ENCODE results near the gene MAPK7. TPM values are rescaled to one million over a fixed set of nuclear protein-coding genes. Genes with fewer than 3 reads are reported as not detected.

The MAPK7 gene
- total RNA-seq = 10 to 100 TPM; 21.4 to 39.0 (median 22.7) TPM

- peaks cover 7% of the 10 kb centered on the region for H3K36me3 ChIP-seq
- no peak for TF ChIP-seq POLR2AphosphoS5 (IDR thresholded peaks at IDR 0.05)
- no peak for TF ChIP-seq CTCF (IDR thresholded peaks at IDR 0.05)
- no peak for TF ChIP-seq POLR2A (IDR thresholded peaks at IDR 0.05)
- H3K4me3 ChIP-seq = peak within 1 kb of the TSS; percentile 79 to 96 (median 91)
- DNase-seq (ENCODE audit: low spot score in 2 of 2) = peak in 1 of 2 donors; percentile 51
- H3K27ac ChIP-seq = peak within 1 kb of the TSS; percentile 96 to 97
- intact Hi-C loops (cut with DNase I; ENCODE audit: low total_unique reads) = loop anchor here (10.0 kb wide), 1 partner anchor 1986 kb away; no protein-coding TSS in a partner anchor
- no peaks in the 10 kb centered on the region for H3K9me3 ChIP-seq
- no peaks in the 10 kb centered on the region for H3K27me3 ChIP-seq
- H3K4me1 ChIP-seq = peaks cover 7 to 13% of the 10 kb centered on the region in 2 donors
These were observed at the start of gene MAPK7 for GRCh38 chr17:19378416-19379360. Gene MAPK7 (plus strand): TSS chr17:19378498. CDS start chr17:19378901, 403 bp downstream.

GRCh38 chr17:19329136-19329535, 49.2 kb upstream of the MAPK7 start:
- intact Hi-C loops (cut with DNase I; ENCODE audit: low total_unique reads) = no loop called here
- Histone ChIP-seq H3K27me3 (no peaks in the 10 kb centered on the region), H3K9me3 (no peaks in the 10 kb centered on the region), H3K36me3 (no peaks in the 10 kb centered on the region), H3K4me3 (no peak overlapping the region), H3K27ac (no peak overlapping the region), H3K4me1 (no peaks in the 10 kb centered on the region)
- no peak for DNase-seq (ENCODE audit: low spot score in 2 of 2)
- no peak for TF ChIP-seq CTCF (IDR thresholded peaks at IDR 0.05)

GRCh38 chr17:19329839-19330238, 48.5 kb upstream of the MAPK7 start:
- TF ChIP-seq POLR2A (IDR thresholded peaks at IDR 0.05) (no peak), POLR2AphosphoS5 (IDR thresholded peaks at IDR 0.05) (no peak), CTCF (IDR thresholded peaks at IDR 0.05) (no peak)
- no peaks in the 10 kb centered on the region for H3K9me3 ChIP-seq
- H3K27me3 ChIP-seq = no peaks in the 10 kb centered on the region
- no peaks in the 10 kb centered on the region for H3K36me3 ChIP-seq
- H3K4me3 ChIP-seq = no peak overlapping the region
- no peak for DNase-seq (ENCODE audit: low spot score in 2 of 2)
- H3K27ac ChIP-seq = no peak overlapping the region
- intact Hi-C loops (cut with DNase I; ENCODE audit: low total_unique reads) = no loop called here
- no peaks in the 10 kb centered on the region for H3K4me1 ChIP-seq

- Histone ChIP-seq H3K36me3 (no peaks in the 10 kb centered on the region), H3K4me3 (no peak overlapping the region), H3K27ac (no peak overlapping the region), H3K9me3 (no peaks in the 10 kb centered on the region), H3K4me1 (no peaks in the 10 kb centered on the region), H3K27me3 (no peaks in the 10 kb centered on the region)
- no peak for DNase-seq (ENCODE audit: low spot score in 2 of 2)
- TF ChIP-seq CTCF (IDR thresholded peaks at IDR 0.05) = no peak
- TF ChIP-seq POLR2AphosphoS5 (IDR thresholded peaks at IDR 0.05) = no peak
- no peak for TF ChIP-seq POLR2A (IDR thresholded peaks at IDR 0.05)
- intact Hi-C loops (cut with DNase I; ENCODE audit: low total_unique reads) = no loop called here
These were observed 48.0 kb upstream of the MAPK7 start for GRCh38 chr17:19330271-19330670.

- H3K4me3 ChIP-seq = no peak overlapping the region
- TF ChIP-seq POLR2A (IDR thresholded peaks at IDR 0.05) = no peak
- TF ChIP-seq POLR2AphosphoS5 (IDR thresholded peaks at IDR 0.05) = no peak
- TF ChIP-seq CTCF (IDR thresholded peaks at IDR 0.05) = no peak
- DNase-seq (ENCODE audit: low spot score in 2 of 2) = no peak
- no peaks in the 10 kb centered on the region for H3K9me3 ChIP-seq
- no peak overlapping the region for H3K27ac ChIP-seq
- H3K4me1 ChIP-seq = no peaks in the 10 kb centered on the region
- H3K36me3 ChIP-seq = no peaks in the 10 kb centered on the region
- intact Hi-C loops (cut with DNase I; ENCODE audit: low total_unique reads) = no loop called here
- H3K27me3 ChIP-seq = no peaks in the 10 kb centered on the region
These were observed 47.2 kb upstream of the MAPK7 start for GRCh38 chr17:19331134-19331533.

Data from breast epithelium (tissue), 4 donors.